GM21723 (cell line): ENCODE data around the gene TRPC5OS.

Experiments
- ATAC-seq: cut with Tn5 transposase; IDR thresholded peaks from one replicate; pipeline ENCODE4 v1.9.1; 2021; ENCODE audit warnings: mild to moderate bottlenecking, moderate library complexity; ENCODE audit not compliant: unreplicated experiment

Gene TRPC5OS

DNA sequence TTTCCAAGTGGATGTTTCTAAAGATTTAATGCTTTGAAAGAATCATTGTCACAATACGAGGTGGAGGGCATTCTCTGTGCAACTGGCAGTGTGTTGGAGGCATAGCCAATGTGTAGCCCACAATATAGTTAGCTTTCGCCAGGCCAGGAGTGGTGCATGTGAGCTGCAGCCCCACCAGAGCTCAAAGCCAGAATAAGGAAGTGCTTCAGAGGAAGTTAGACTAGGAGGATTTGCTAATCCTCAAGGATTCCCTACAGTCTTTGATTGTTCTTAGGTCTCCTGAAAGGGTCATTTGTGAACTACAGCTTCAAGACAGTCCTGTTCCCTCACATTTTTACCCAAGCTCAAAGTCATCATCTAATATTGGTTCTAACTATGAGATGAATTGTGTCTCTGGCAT is 16.4 kb downstream of the TRPC5OS start:
- ATAC-seq = no peak

DNA sequence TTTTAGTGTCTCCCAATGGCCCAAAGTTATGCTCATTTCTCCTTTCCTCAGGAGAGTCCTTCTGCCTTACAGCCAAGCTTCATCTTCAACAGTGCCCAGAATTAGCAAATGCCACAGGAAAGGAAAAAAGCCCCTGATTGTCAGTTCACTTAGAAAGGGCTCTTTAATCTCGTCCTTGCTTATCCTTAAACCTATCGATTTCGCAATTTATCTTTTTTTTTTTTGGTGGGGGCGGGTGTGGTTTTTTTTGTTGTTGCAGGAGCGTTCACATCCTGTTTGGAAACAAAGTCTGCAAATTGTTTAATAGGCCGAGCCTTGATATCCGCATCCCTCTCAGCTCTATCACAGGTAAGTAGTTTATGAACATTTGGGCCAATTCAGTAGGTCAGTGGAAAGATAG is 20.2 kb downstream of the TRPC5OS start:
- ATAC-seq = no peak

DNA sequence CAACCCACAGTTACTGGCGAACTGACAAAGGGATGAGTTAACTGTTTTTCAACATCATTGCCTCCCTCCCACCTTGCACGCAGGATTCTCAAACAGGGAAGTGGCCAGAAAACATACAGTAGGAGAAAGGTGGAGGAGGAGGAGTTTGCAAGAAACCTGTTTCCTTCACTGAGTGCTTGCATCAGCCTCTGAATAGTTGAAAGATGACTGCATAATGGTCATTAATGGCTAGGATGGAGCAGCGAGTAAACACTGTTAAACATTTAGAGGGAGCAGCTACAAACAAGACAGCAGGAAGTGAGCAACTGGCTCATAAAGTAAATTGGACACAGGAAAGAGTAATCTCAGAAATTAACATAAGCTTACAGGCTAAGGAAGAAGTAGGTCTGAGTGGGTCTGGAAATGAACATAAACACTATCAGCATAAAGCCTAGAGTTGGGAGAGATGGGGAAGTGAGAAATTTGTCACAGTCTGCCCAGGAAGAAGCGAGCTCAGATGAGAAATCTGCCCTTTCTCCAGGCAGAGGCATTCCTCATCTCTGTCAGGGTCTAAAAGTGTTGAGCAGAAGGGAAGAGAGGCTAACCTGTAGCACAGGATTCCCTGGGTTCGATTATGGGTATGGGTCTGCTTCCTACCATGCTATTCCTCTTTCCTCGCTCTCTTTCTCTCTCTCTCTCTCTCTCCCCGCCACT is 38.6 kb downstream of the TRPC5OS start:
- ATAC-seq = no peak

GRCh38 chrX:111917591-111917990 is 41.6 kb downstream of the TRPC5OS start:
- no peak for ATAC-seq

DNA sequence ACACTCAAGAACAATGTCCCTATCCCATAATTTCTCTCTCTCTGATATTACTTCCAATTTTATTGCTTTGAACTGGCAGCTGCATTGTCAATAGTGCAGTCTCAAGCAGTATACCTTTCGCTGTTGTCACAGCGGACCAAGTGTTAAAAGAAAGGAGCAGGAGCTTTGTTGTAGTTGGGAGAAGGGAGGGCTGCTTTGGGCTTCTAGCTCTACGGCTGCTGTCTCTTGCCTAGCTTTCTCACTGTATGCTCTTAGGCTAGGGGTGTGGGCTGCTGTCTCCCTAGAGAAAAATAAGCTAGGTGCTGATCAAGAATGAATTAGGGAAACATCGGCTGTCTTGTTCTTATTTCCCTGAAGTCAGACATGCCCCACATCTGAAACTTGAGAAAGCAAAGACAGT is 52.5 kb downstream of the TRPC5OS start:
- ATAC-seq = no peak
